ENCODE data around the gene CACNG7.

DNA sequence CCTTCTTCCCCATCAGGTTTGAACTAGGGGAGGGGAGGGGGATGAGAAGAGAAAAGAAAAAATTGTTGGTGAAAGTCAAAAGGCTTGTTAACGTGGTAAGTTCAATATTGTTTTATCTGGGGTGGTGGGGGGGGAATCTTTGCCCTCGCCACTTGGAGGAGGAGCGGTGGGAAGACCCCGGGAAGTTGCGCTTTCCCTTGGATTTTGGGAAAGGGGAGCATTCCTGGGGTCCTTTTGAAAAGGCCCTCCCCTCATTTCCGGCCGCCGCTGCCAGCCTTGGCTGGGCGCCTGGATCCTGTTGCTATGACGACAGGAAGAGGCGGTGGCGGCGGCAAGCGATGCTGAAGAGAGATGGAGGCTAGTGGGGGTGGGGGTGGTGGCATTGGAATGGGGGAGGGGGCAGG is 49.1 kb downstream of the CACNG7 start:
- TF ChIP-seq, protein P1, sequence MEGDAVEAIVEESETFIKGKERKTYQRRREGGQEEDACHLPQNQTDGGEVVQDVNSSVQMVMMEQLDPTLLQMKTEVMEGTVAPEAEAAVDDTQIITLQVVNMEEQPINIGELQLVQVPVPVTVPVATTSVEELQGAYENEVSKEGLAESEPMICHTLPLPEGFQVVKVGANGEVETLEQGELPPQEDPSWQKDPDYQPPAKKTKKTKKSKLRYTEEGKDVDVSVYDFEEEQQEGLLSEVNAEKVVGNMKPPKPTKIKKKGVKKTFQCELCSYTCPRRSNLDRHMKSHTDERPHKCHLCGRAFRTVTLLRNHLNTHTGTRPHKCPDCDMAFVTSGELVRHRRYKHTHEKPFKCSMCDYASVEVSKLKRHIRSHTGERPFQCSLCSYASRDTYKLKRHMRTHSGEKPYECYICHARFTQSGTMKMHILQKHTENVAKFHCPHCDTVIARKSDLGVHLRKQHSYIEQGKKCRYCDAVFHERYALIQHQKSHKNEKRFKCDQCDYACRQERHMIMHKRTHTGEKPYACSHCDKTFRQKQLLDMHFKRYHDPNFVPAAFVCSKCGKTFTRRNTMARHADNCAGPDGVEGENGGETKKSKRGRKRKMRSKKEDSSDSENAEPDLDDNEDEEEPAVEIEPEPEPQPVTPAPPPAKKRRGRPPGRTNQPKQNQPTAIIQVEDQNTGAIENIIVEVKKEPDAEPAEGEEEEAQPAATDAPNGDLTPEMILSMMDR (conservative IDR thresholded peaks at IDR 0.05; ENCODE audit: low read depth, low read length), result no peak
- TF ChIP-seq EZH2phosphoT487 (IDR thresholded peaks at IDR 0.05; ENCODE audit: borderline replicate concordance, low read length), result no peak
- no peak for TF ChIP-seq EZH2 (IDR thresholded peaks at IDR 0.05; ENCODE audit: low read length, unreplicated experiment)

All from PC-3 (cell line).